HepG2 (cell line): ENCODE results near the gene GJB1. TPM values are rescaled to one million over a fixed set of nuclear protein-coding genes. Genes with fewer than 3 reads are reported as not detected.

Source experiments
- ATAC-seq: fragments of 200-7000 bp; cut with Tn5 transposase; 3 replicates; pipeline ENCODE4 v1.9.1; 2020; ENCODE audit warnings: mild to moderate bottlenecking, moderate library complexity
- BruUV-seq: library from RNA; stranded (reverse); fragments of 400-500 nt; replicated peaks from 2 replicates; lab custom pipeline; 2021; lab: Mats Ljungman, UMichigan
- CTCF ChIA-PET: fragments of 300-600 bp; formaldehyde crosslinking; extraction: SDS; loops from one replicate; lab custom pipeline; 2021; ENCODE audit warnings: low total read pairs, inconsistent platforms, low intra/inter-chr PET ratio; lab: Yijun Ruan, JAX
- POLR2A ChIA-PET: fragments of 350-600 bp; sonication (Branson Sonifier 250); formaldehyde crosslinking; loops from one replicate; lab custom pipeline; 2020; ENCODE audit warnings: antibody characterized with exemption, inconsistent platforms; lab: Yijun Ruan, JAX
- DNase-seq: peaks from one replicate; pipeline ENCODE4 v3.0.0-alpha.2; 2015; ENCODE audit warnings: low spot score
- FAIRE-seq: peaks from 3 replicates; lab custom pipeline; 2011; peaks lifted over from hg19 to GRCh38; lab: Jason Lieb, UNC
- H2AFZ ChIP-seq: one replicate; pipeline ENCODE4 v1.6.1; 2011; ENCODE audit warnings: low read length, inconsistent platforms
- H3K27ac ChIP-seq: fragments of 300-600 bp; 3 replicates; pipeline ENCODE4 v1.8.0; 2011; ENCODE audit warnings: mixed run types, mild to moderate bottlenecking, mixed read lengths, low read length, inconsistent platforms; ENCODE audit not compliant: insufficient read depth; ENCODE audit errors: extremely low read length
- H3K27me3 ChIP-seq, 2 experiments: fragments of 200-600 bp in 1 of 2; 2 replicates in 1 of 2; 3 replicates in 1 of 2; pipeline versions ENCODE4 v1.6.0 to v1.8.0; 2011; ENCODE audit warnings: low read length in 2 of 2, mild to moderate bottlenecking in 2 of 2, moderate library complexity in 2 of 2, inconsistent platforms in 1 of 2; ENCODE audit not compliant: insufficient read depth in 2 of 2, control insufficient read depth in 1 of 2
- H3K36me3 ChIP-seq, 2 experiments: fragments of 200-600 bp in 1 of 2; replicated peaks in 1 of 2; 2 replicates in 1 of 2; 3 replicates in 1 of 2; pipeline versions ENCODE4 v1.5.1 to v1.8.0; 2011; ENCODE audit warnings: low read length in 2 of 2, inconsistent platforms in 1 of 2; ENCODE audit not compliant: insufficient read depth in 2 of 2, control insufficient read depth in 1 of 2
- H3K4me1 ChIP-seq: 2 replicates; pipeline ENCODE4 v1.5.1; 2012; ENCODE audit warnings: low read length, inconsistent platforms; ENCODE audit not compliant: insufficient read depth
- H3K4me2 ChIP-seq: 2 replicates; pipeline ENCODE4 v1.6.0; 2011; ENCODE audit warnings: low read depth, low read length, inconsistent platforms
- H3K4me3 ChIP-seq, 3 experiments: fragments of 200-600 bp in 1 of 3; sonication (generic), shearing (Covaris generic) in 1 of 3; replicated peaks in 1 of 3; 2 replicates each; pipeline ENCODE4 v1.5.1; 2011 to 2016; ENCODE audit warnings: low read length in 3 of 3, inconsistent platforms in 2 of 3, low read depth in 2 of 3, mild to moderate bottlenecking in 2 of 3, control low read depth in 1 of 3, mixed read lengths in 1 of 3; ENCODE audit not compliant: insufficient read depth in 1 of 3
- H3K79me2 ChIP-seq: one replicate; pipeline ENCODE4 v1.6.1; 2011; ENCODE audit warnings: low read length, inconsistent platforms; ENCODE audit not compliant: insufficient read depth
- H3K9ac ChIP-seq: 2 replicates; pipeline ENCODE4 v1.6.0; 2011; ENCODE audit warnings: mild to moderate bottlenecking, low read depth, low read length, inconsistent platforms; ENCODE audit not compliant: insufficient read depth
- H3K9me3 ChIP-seq: 2 replicates; pipeline ENCODE4 v1.5.1; 2012; ENCODE audit warnings: mild to moderate bottlenecking, low read length
- H4K20me1 ChIP-seq: 2 replicates; pipeline ENCODE4 v1.6.0; 2011; ENCODE audit warnings: inconsistent platforms, mild to moderate bottlenecking, low read length, moderate library complexity; ENCODE audit not compliant: insufficient read depth
- ARHGAP35 ChIP-seq: sonication (generic); formaldehyde crosslinking; IDR thresholded peaks from 2 replicates; pipeline ENCODE4 v1.9.0; 2022; ENCODE audit warnings: mild to moderate bottlenecking, inconsistent platforms, moderate library complexity, missing genetic modification reagents, borderline replicate concordance
- HDAC6 ChIP-seq: fragments of 200-600 bp; sonication (generic); IDR thresholded peaks from 2 replicates; pipeline ENCODE4 v1.7.0; 2017; ENCODE audit warnings: mild to moderate bottlenecking, antibody characterized with exemption, low read length, low read depth
- LCORL ChIP-seq, 2 experiments: fragments of 450-650 bp in 1 of 2; sonication (generic) in 1 of 2; formaldehyde crosslinking in 1 of 2; IDR thresholded peaks; 2 replicates each; pipeline versions ENCODE4 v1.5.0 to v1.6.1; 2017 to 2020; ENCODE audit warnings: antibody characterized with exemption in 1 of 2, missing genetic modification reagents in 1 of 2
- MTF2 ChIP-seq: sonication (generic); formaldehyde crosslinking; IDR thresholded peaks from 2 replicates; pipeline ENCODE4 v1.5.0; 2020; ENCODE audit warnings: missing genetic modification reagents, borderline replicate concordance
- ONECUT2 ChIP-seq: sonication (generic); formaldehyde crosslinking; IDR thresholded peaks from 2 replicates; pipeline ENCODE4 v1.4.0; 2020; ENCODE audit warnings: missing genetic modification reagents
- PAWR ChIP-seq: sonication (generic); formaldehyde crosslinking; IDR thresholded peaks from 2 replicates; pipeline ENCODE4 v1.4.0; 2020; ENCODE audit warnings: missing genetic modification reagents, mild to moderate bottlenecking, borderline replicate concordance
- SAP130 ChIP-seq: IDR thresholded peaks from 2 replicates; pipeline ENCODE4 v1.6.1; 2016; ENCODE audit warnings: low read depth
- SIX1 ChIP-seq: sonication (generic); formaldehyde crosslinking; IDR thresholded peaks from 2 replicates; pipeline ENCODE4 v1.4.0; 2020; ENCODE audit warnings: missing genetic modification reagents, borderline replicate concordance
- SPEN ChIP-seq: sonication (generic); formaldehyde crosslinking; IDR thresholded peaks from 2 replicates; pipeline ENCODE4 v1.5.1; 2020; ENCODE audit warnings: low read depth, mild to moderate bottlenecking, missing genetic modification reagents
- SRY ChIP-seq: sonication (generic); formaldehyde crosslinking; IDR thresholded peaks from 2 replicates; pipeline ENCODE4 v1.8.0; 2022; ENCODE audit warnings: mild to moderate bottlenecking, missing genetic modification reagents
- YEATS2 ChIP-seq: sonication (generic); formaldehyde crosslinking; IDR thresholded peaks from 2 replicates; pipeline ENCODE4 v1.4.0; 2020; ENCODE audit warnings: missing genetic modification reagents, borderline replicate concordance
- ZEB1 ChIP-seq: IDR thresholded peaks from 2 replicates; pipeline ENCODE4 v1.6.1; 2012; ENCODE audit warnings: mild to moderate bottlenecking, low read depth, inconsistent platforms; ENCODE audit not compliant: insufficient replicate concordance
- ZNF253 ChIP-seq: sonication (generic); formaldehyde crosslinking; IDR thresholded peaks from 2 replicates; pipeline ENCODE4 v1.8.0; 2022; ENCODE audit warnings: mild to moderate bottlenecking, missing genetic modification reagents, borderline replicate concordance
- ZNF343 ChIP-seq: sonication (generic); formaldehyde crosslinking; IDR thresholded peaks from 2 replicates; pipeline ENCODE4 v1.4.0; 2020; ENCODE audit warnings: mild to moderate bottlenecking, missing genetic modification reagents
- ZNF547 ChIP-seq: sonication (generic); formaldehyde crosslinking; IDR thresholded peaks from 2 replicates; pipeline ENCODE4 v1.5.1; 2020; ENCODE audit warnings: mild to moderate bottlenecking, missing genetic modification reagents
- ZNF589 ChIP-seq: sonication (generic); formaldehyde crosslinking; conservative IDR thresholded peaks from 2 replicates; pipeline ENCODE4 v1.8.0; 2022; ENCODE audit warnings: mild to moderate bottlenecking, moderate library complexity, missing genetic modification reagents
- ZNF703 ChIP-seq: sonication (generic); formaldehyde crosslinking; IDR thresholded peaks from 2 replicates; pipeline ENCODE4 v1.5.1; 2020; ENCODE audit warnings: missing genetic modification reagents, mild to moderate bottlenecking, moderate library complexity, borderline replicate concordance
- ZNF709 ChIP-seq: sonication (generic); formaldehyde crosslinking; IDR thresholded peaks from 2 replicates; pipeline ENCODE4 v1.5.0; 2020; ENCODE audit warnings: mild to moderate bottlenecking, missing genetic modification reagents
- WGBS: methylation state at CpG from one replicate; pipeline ENCODE4 v1.1.6; 2017; ENCODE audit warnings: low lambda C conversion rate; 5-methylcytosine and 5-hydroxymethylcytosine counted together
- in situ Hi-C: cut with HindIII; loops from 2 replicates; pipeline ENCODE4 v1.10.0; 2017; ENCODE audit warnings: low pct_unique_long_range_greater_than_20kb; ENCODE audit not compliant: extremely low pct_ligation_motif_present
- intact Hi-C: fragments of 100-400 bp; cut with micrococcal nuclease; formaldehyde crosslinking; loops from one replicate; pipeline ENCODE4 v1.10.0; 2022; ENCODE audit not compliant: unreplicated experiment
- polyA plus RNA-seq, 8 experiments: library from polyadenylated mRNA; depleted of rRNA in 3 of 8; stranded (reverse) in 7 of 8; unstranded in 1 of 8; fragments of >200 nt; fragmentation: Illumina TruSeq in 4 of 8; extraction: Trizol in 4 of 8; gene quantifications; 2 replicates each; pipeline versions ENCODE4 v1.2.1 to v1.2.3, GENCODE V29; 2011 to 2016; ENCODE audit warnings: low read depth in 4 of 8, missing spikeins in 1 of 8, mixed read lengths in 1 of 8; ENCODE audit not compliant: insufficient read depth in 1 of 8
- total RNA-seq, 5 experiments: library from RNA; depleted of rRNA; stranded (reverse); fragments of >200 nt; fragmentation: Illumina TruSeq; extraction: Trizol; gene quantifications; 2 replicates each; pipeline ENCODE4 v1.2.3, GENCODE V29; 2016; ENCODE audit warnings: low read depth in 1 of 5
- TF ChIP-seq, protein P1 (sequence below): IDR thresholded peaks from 2 replicates; pipeline ENCODE4 v1.6.1; 2016; ENCODE audit warnings: missing compliant biosample characterization, missing genetic modification reagents, borderline replicate concordance

The GJB1 gene
- total and polyA plus RNA-seq, 2 of the 13 experiments (the other 11 are each of a cell fraction or from before 2014, with no cell fraction given), result 111 to 161 TPM

DNA sequence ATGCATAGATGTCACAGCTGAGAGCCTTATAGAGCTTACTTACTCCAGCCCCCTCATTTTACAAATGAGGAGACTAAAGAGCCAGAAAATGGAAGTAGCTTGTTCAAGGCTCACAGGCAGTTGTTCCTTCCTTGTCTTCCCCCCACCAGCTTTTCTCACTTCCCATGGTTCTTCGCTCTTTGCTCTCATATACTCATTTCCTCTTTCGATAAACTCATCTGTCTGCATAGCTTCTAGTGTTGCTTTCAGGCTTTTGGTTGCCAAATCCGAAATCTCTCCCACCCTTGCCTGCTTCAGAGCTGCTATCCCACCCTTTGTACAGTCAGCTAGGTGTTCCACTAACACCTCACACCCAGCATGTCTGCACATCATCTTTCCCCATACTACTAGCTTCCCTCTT is 25.0 kb upstream of the GJB1 start:
- H3K4me2 ChIP-seq, result no peak overlapping the region; the same call in 1 of the 2 replicates
- no peaks in the 10 kb centered on the region for H3K9me3 ChIP-seq
- no peaks in the 10 kb centered on the region for H4K20me1 ChIP-seq
- ChIA-PET CTCF (no interaction called here), POLR2A (interaction anchor here (1.1 to 1.4 kb wide), 4 partner anchors 14 to 85 kb away, joined by 3 to 10 read pairs (median 4); partner anchors contain the start of gene NONO)
- TF ChIP-seq ZNF547 (CRISPR knock-in tag), result no peak
- TF ChIP-seq ARHGAP35 (CRISPR knock-in tag), result no peak
- TF ChIP-seq ZNF253 (CRISPR knock-in tag), result no peak
- no peak for TF ChIP-seq LCORL (IDR thresholded peaks at IDR 0.05)
- TF ChIP-seq LCORL (CRISPR knock-in tag; IDR thresholded peaks at IDR 0.05), result no peak
- no peak for TF ChIP-seq ZNF589 (CRISPR knock-in tag)
- TF ChIP-seq ONECUT2 (CRISPR knock-in tag), result no peak
- no peak for TF ChIP-seq SAP130 (CRISPR knock-in tag)
- H2AFZ ChIP-seq, result peak overlapping the region; percentile 27
- DNase-seq, result no peak
- H3K9ac ChIP-seq, result no peak overlapping the region
- in situ Hi-C loops, result no loop called here
- ATAC-seq, result no peak
- H3K4me1 ChIP-seq, result peaks cover 39% of the 10 kb centered on the region
- H3K4me3 ChIP-seq, result no peak overlapping the region
- intact Hi-C loops, result no loop called here
- no peaks in the 10 kb centered on the region for H3K79me2 ChIP-seq
- H3K27me3 ChIP-seq, result no peaks in the 10 kb centered on the region
- 83% methylated on average over 3 of the region's 3 CpGs for WGBS
- BruUV-seq, result no TSS peak
- no peak for FAIRE-seq
- no peaks in the 10 kb centered on the region for H3K36me3 ChIP-seq
- no peak overlapping the region for H3K27ac ChIP-seq

DNA sequence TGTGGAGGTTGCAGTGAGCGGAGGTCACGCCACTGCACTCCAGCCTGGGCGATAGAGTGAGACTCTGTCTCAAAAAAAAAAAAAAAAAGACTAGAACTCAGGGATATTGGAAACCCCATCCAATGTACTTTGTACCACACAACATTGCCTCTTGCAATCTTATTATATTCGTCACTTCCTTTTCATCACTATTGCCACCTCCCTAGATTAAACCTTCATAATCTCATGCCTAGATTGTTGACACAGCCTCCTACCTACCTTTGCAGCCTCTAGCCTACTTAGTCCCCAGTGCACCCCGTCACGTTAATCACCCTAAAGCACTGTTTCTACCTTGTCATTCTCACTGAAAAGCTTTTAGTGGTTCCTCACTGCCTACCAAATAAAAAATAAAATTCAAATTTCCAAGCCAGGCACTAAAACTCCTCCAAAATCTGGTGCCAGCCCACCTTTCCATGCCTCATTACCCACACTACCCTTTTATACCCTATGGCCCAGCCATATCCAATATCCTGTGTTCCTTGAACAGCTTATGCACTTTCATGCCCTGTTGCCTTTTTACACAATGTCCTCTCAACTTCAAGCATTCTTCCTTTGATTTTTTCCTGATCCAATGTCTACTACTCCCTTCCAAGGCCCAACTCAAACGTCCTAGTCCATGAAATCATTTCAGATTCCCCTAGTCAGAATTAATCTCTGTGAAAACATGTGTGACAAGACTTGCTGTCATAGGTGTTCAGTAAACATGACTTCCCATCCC is 23.6 kb upstream of the GJB1 start:
- H3K4me1 ChIP-seq, result peaks cover 39% of the 10 kb centered on the region
- H3K36me3 ChIP-seq, result no peaks in the 10 kb centered on the region
- FAIRE-seq (no peak), DNase-seq (no peak), ATAC-seq (no peak)
- no peak overlapping the region for H3K27ac ChIP-seq
- no peak overlapping the region for H2AFZ ChIP-seq
- H3K79me2 ChIP-seq, result no peaks in the 10 kb centered on the region
- BruUV-seq, result no TSS peak
- no peaks in the 10 kb centered on the region for H3K9me3 ChIP-seq
- in situ Hi-C loops, result no loop called here
- no peak overlapping the region for H3K4me3 ChIP-seq
- no peaks in the 10 kb centered on the region for H4K20me1 ChIP-seq
- H3K9ac ChIP-seq, result no peak overlapping the region
- POLR2A ChIA-PET, result no interaction called here
- whole genome bisulfite sequencing, result 83% methylated on average over 7 of the region's 7 CpGs
- no peaks in the 10 kb centered on the region for H3K27me3 ChIP-seq
- CTCF ChIA-PET, result no interaction called here
- H3K4me2 ChIP-seq, result no peak overlapping the region
- intact Hi-C loops, result no loop called here
- no peak for TF ChIP-seq SPEN
- no peak for TF ChIP-seq SRY (CRISPR knock-in tag)
- no peak for TF ChIP-seq YEATS2
- no peak for TF ChIP-seq HDAC6
- TF ChIP-seq ZNF709 (CRISPR knock-in tag), result no peak
- no peak for TF ChIP-seq MTF2 (CRISPR knock-in tag)
- TF ChIP-seq, protein P1, sequence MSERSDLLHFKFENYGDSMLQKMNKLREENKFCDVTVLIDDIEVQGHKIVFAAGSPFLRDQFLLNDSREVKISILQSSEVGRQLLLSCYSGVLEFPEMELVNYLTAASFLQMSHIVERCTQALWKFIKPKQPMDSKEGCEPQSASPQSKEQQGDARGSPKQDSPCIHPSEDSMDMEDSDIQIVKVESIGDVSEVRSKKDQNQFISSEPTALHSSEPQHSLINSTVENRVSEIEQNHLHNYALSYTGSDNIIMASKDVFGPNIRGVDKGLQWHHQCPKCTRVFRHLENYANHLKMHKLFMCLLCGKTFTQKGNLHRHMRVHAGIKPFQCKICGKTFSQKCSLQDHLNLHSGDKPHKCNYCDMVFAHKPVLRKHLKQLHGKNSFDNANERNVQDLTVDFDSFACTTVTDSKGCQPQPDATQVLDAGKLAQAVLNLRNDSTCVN, result no peak
- no peak for TF ChIP-seq PAWR (CRISPR knock-in tag)
- TF ChIP-seq ZNF343 (CRISPR knock-in tag), result no peak
- no peak for TF ChIP-seq SIX1
- TF ChIP-seq ZNF703 (CRISPR knock-in tag), result no peak
- no peak for TF ChIP-seq ZEB1
